ENCODE measurements around the gene AJAP1. TPM values are rescaled to one million over a fixed set of nuclear protein-coding genes. Genes with fewer than 3 reads are reported as not detected.

The AJAP1 gene
- total RNA-seq, 1 experiment from 2014 or later, result not detected

DNA sequence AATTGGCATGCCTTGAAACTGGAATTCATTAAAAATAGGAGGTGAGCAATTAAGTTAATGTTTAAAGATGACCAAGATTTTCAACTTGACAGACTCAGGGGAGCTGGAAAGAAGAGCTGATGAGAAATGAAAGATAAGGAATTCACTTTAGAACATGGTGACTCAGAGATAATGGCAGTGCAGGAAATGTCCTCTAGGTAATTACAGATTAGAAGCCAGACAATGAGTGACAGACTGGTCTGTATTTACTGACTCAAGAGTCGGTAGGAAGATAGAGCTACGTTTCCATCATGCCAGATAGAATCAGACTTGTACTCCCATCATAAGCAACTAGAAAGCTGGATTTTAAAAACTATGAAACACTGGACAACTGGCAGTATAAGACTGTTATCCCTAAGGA lies 151.6 kb downstream of the AJAP1 start:
- TF ChIP-seq, protein P1, sequence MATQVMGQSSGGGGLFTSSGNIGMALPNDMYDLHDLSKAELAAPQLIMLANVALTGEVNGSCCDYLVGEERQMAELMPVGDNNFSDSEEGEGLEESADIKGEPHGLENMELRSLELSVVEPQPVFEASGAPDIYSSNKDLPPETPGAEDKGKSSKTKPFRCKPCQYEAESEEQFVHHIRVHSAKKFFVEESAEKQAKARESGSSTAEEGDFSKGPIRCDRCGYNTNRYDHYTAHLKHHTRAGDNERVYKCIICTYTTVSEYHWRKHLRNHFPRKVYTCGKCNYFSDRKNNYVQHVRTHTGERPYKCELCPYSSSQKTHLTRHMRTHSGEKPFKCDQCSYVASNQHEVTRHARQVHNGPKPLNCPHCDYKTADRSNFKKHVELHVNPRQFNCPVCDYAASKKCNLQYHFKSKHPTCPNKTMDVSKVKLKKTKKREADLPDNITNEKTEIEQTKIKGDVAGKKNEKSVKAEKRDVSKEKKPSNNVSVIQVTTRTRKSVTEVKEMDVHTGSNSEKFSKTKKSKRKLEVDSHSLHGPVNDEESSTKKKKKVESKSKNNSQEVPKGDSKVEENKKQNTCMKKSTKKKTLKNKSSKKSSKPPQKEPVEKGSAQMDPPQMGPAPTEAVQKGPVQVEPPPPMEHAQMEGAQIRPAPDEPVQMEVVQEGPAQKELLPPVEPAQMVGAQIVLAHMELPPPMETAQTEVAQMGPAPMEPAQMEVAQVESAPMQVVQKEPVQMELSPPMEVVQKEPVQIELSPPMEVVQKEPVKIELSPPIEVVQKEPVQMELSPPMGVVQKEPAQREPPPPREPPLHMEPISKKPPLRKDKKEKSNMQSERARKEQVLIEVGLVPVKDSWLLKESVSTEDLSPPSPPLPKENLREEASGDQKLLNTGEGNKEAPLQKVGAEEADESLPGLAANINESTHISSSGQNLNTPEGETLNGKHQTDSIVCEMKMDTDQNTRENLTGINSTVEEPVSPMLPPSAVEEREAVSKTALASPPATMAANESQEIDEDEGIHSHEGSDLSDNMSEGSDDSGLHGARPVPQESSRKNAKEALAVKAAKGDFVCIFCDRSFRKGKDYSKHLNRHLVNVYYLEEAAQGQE (IDR thresholded peaks at IDR 0.05; ENCODE audit: insufficient read depth in 1 of 2, low read depth in 2 of 2, low read length in 1 of 2), result no peak
- H3K9me3 ChIP-seq (ENCODE audit: control insufficient read depth, insufficient read depth, low read depth, low read length), result no peaks in the 10 kb centered on the region
- H3K27ac ChIP-seq (ENCODE audit: low read length), result no peak overlapping the region
- in situ Hi-C loops (cut with HindIII; ENCODE audit: low pct_unique_long_range_greater_than_20kb, low sequenced_read_pairs), result no loop called here
- no peak overlapping the region for H3K4me3 ChIP-seq (ENCODE audit: low read depth in 2 of 2, low read length in 2 of 2)
- no peaks in the 10 kb centered on the region for H3K27me3 ChIP-seq (ENCODE audit: control insufficient read depth, insufficient read depth, low read length)
- CTCF ChIA-PET, result no interaction called here
- no TSS peak for BruUV-seq (replicated peaks)
- POLR2A ChIA-PET, result no interaction called here
- ATAC-seq (no peak), DNase-seq (ENCODE audit: low read depth, low spot score) (no peak)
- intact Hi-C loops (cut with micrococcal nuclease; ENCODE audit: unreplicated experiment), result no loop called here
- H3K4me1 ChIP-seq (ENCODE audit: control insufficient read depth, insufficient read depth, low read length), result no peaks in the 10 kb centered on the region
- H3K36me3 ChIP-seq (ENCODE audit: control insufficient read depth, insufficient read depth, low read length), result no peaks in the 10 kb centered on the region

DNA sequence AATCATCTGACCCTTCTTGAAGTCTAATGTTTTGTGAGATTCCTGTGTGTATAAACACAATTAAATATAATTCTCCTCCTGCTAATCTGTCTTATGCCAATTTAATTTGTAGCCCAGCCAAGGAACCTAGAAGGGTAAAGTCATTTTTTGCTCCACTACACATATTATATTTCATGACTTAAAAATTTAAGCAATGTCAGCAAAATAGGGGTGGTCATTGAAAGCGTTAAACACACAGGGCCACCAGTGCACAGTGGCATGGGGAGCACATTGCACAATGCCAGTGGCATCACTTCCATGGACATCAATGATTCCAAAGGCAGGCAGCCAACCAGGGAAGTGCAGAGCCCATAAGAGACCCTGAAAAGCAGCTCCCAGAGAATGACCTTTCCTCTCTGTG lies 166.1 kb downstream of the AJAP1 start:
- Histone ChIP-seq H3K27me3 (ENCODE audit: control insufficient read depth, insufficient read depth, low read length) (no peaks in the 10 kb centered on the region), H3K4me1 (ENCODE audit: control insufficient read depth, insufficient read depth, low read length) (no peaks in the 10 kb centered on the region), H3K27ac (ENCODE audit: low read length) (no peak overlapping the region), H3K4me3 (ENCODE audit: low read depth in 2 of 2, low read length in 2 of 2) (no peak overlapping the region), H3K9me3 (ENCODE audit: control insufficient read depth, insufficient read depth, low read depth, low read length) (no peaks in the 10 kb centered on the region), H3K36me3 (ENCODE audit: control insufficient read depth, insufficient read depth, low read length) (no peaks in the 10 kb centered on the region)
- TF ChIP-seq SIN3A (IDR thresholded peaks at IDR 0.05; ENCODE audit: borderline replicate concordance, insufficient read depth, low read depth, low read length) (no peak), POLR2AphosphoS5 (IDR thresholded peaks at IDR 0.05; ENCODE audit: low read depth, low read length) (no peak), TCF7L2 (IDR thresholded peaks at IDR 0.05; ENCODE audit: low read depth, low read length) (no peak)
- TF ChIP-seq, protein P1 (IDR thresholded peaks at IDR 0.05; ENCODE audit: insufficient read depth in 1 of 2, low read depth in 2 of 2, low read length in 1 of 2), result no peak
- TF ChIP-seq, protein P2, sequence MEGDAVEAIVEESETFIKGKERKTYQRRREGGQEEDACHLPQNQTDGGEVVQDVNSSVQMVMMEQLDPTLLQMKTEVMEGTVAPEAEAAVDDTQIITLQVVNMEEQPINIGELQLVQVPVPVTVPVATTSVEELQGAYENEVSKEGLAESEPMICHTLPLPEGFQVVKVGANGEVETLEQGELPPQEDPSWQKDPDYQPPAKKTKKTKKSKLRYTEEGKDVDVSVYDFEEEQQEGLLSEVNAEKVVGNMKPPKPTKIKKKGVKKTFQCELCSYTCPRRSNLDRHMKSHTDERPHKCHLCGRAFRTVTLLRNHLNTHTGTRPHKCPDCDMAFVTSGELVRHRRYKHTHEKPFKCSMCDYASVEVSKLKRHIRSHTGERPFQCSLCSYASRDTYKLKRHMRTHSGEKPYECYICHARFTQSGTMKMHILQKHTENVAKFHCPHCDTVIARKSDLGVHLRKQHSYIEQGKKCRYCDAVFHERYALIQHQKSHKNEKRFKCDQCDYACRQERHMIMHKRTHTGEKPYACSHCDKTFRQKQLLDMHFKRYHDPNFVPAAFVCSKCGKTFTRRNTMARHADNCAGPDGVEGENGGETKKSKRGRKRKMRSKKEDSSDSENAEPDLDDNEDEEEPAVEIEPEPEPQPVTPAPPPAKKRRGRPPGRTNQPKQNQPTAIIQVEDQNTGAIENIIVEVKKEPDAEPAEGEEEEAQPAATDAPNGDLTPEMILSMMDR (IDR thresholded peaks at IDR 0.05), result no peak
- BruUV-seq (replicated peaks), result no TSS peak
- no peak for ATAC-seq
- in situ Hi-C loops (cut with HindIII; ENCODE audit: low pct_unique_long_range_greater_than_20kb, low sequenced_read_pairs) (no loop called here), intact Hi-C loops (cut with micrococcal nuclease; ENCODE audit: unreplicated experiment) (loop anchor here (10.0 kb wide), 1 partner anchor 166 kb away; the partner anchor contains the start of gene AJAP1)
- ChIA-PET CTCF (no interaction called here), POLR2A (no interaction called here)
- DNase-seq (ENCODE audit: low read depth, low spot score), result no peak

All from Panc1 (cell line).